Left renal cortex interstitium (tissue), 4 donors: ENCODE data around the gene SYCE3. TPM values are rescaled to one million over a fixed set of nuclear protein-coding genes. Genes with fewer than 3 reads are reported as not detected.
"Not testable (repeated sequence)": the region's sequence is repeated elsewhere in the genome, so short reads cannot be mapped to it uniquely, and the experiment has no call there.

Source experiments
- DNase-seq, 4 donors: peaks; one replicate each; pipeline ENCODE4 v3.0.0-alpha.2; 2013; ENCODE audit warnings: low read depth in 4 of 4, low spot score in 2 of 4, missing footprints in 1 of 4
- polyA plus RNA-seq, 4 donors: library from polyadenylated mRNA; unstranded; fragments of 120-200 nt; gene quantifications; one replicate each; pipeline ENCODE4 v1.2.1, GENCODE V29; 2013; ENCODE audit not compliant: insufficient read length in 4 of 4

The SYCE3 gene
- polyA plus RNA-seq, 4 donors: 0.43 TPM; not detected in 3

GRCh38 chr22:50551160-50551752 is 11.5 kb downstream of the SYCE3 start:
- DNase-seq: no peak

GRCh38 chr22:50550395-50550794 is 12.3 kb downstream of the SYCE3 start:
- no peak for DNase-seq

GRCh38 chr22:50548921-50549790 is 13.6 kb downstream of the SYCE3 start:
- no peak for DNase-seq

GRCh38 chr22:50548040-50548920 is 14.4 kb downstream of the SYCE3 start:
- DNase-seq: no peak

- DNase-seq: no peak
These were observed 15.3 kb downstream of the SYCE3 start for GRCh38 chr22:50547263-50547985.

DNA sequence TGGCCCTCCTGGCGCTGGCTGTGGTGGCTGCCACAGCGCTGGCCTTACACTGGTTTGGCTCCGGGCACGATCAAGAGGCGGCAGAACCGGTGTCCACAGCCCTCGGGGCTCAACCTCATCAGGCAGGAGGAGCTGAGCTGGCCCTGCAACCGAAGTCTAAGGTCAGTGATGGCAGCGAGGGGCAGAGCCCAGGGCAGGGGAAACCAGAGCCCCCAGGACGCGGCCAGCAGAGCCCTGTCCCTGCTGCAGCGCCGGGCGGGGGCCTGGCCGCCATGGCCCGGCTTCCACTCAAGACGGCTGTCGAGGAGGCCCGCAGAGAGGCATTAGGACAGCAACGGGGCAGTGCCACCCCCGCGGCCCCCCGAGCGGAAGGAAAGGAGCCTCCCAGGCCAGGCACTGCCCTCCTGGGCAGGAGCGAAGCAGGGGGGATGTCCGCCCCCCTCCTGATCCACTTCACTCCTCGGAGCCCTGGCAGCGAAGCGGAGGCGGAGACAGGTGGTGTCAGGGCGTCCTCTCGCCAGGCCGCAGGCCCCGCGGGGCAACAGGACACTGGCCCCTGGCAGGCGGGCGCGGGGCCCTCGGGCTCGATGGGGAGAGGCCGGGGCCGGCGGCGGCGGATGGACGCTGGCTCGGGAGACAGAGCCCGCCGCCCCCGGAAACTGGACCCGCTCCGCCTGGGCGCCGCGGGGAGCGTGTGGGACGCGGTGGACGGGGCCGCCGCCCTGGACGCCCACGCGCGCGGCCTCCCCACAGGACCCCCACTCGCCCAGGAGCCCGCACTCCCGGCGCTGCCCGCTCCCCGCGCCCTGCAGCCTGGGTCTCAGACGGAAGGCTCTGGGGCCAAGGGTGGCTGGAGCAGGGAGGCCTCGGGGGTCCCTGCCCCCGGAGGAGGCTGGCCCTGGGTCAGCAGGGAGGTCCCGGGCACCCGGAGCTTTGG is 16.1 kb downstream of the SYCE3 start:
- DNase-seq: no peak

DNA sequence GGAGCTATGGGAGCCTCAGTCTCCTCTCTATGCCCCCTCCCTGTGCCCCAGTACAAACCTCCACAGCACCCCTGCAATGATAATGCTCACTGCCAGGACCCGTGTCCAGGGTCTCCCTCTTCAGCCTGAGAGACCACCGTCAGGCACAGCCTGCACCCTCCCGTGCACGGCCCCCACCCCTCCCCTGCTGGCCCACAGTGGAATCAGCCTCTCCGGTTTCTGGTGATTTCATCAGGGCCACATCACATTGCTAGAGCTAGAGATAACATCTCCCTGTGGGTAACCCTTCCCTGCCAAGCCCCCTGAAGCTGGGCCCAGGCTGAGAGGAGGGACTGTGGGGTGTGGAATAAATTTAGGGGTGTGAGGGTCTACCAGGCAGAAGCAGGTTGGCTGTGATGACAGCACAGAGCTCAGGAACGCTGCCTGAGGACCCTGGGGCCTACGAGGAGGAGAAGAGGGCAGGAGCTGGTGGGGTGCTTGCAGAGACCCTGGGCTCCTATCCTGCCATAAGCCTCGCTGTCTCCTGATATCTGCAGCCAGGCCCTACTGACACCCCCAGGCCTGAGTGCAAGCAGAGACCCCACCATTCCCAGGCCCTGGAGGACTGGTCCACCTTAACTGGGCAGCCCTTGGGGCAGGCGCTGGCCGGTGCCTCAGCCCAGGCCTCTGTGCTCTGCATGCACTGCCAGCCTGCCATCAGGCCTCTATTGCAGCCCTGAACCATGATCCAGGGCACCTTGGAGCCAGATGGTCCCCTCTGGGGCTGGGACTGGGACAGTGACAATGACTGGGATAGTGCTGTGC is 17.0 kb downstream of the SYCE3 start, which contains the start of gene KLHDC7B:
KLHDC7B (plus strand) TSS at position 378 of the 804 bp plus-strand sequence; CDS start at position 723, 345 bp downstream.
- DNase-seq: no peak

DNA sequence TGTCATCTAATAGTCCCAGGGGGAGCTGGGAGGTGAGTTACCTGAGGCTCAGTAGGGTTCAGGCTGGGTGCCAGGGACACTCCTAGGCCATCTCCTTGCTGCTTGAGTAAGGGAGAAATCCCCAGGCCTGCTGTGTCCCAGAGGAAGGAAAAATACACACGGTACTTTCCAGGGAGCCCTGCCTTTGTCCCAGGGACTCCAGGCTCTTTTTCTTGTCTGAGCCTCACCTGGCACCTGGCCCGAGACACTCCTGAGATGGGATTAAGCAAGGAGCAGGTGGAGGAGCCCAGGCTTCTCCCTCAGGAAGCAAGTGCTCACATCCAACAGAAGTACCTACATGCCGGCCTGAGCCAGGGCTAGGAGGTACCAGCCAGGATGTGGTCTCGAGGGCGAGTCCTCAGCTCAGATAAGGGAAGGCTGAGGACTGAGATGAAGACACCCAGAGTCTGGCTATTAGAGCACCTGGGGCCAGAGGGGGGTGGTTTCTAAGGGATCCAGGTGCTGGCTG is 17.9 kb downstream of the SYCE3 start:
- no peak for DNase-seq

DNA sequence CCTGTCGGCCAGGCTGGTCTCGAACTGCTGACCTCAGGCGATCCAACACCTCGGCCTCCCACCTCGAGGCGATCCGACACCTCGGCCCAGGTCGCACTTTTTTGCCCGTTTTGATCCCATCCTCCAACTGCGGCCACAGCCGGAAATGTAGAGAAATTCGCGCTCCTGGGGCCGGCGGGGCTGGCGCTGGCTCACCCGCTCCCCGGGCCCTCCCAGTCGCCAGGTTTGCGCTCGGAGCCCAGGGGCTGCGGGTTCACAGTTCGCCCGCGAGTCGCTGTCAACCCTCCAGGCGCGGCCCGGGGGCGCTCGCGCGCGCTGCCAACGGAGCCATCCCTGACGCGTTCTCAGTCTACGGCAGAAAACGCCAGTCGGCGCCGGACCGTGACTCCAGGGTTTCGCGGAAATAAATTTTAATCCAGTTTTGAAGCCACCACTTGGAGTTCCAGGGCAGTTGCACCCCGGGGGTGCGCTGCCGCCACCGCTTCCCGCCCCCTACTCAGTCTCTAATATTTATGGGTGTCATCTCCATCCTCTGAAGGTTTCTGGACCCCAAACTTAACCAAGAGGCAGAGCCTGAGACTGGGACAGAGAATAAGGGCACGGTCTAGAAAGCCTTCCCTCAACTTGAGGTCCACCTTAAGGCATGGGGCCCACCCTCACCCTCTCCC is 18.5 kb downstream of the SYCE3 start:
- DNase-seq: no peak

DNA sequence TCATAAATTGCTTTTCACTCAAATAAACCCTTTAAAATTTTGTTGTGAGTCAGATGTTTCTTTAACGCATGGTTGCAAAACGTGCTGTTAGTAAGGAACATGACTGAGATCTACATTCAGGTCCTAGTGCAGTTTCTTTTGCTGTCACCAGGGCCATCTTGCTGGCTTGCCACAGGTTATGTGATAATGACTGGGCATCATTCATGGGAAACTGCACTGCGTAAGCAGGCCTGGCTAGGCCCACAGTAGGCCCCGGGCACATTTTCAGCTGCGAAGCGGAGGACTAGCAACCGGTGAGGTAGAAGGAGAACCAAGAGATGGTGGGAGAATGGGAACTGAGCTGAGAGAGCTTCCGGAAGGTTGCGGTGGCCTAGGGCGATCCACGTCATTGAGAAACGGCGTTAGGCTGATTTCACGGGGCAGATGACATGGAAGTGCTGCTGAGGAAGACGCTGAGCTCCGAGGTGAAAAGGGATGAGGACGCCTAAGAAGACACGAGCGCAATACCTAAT is 20.2 kb downstream of the SYCE3 start:
- DNase-seq: no peak

DNA sequence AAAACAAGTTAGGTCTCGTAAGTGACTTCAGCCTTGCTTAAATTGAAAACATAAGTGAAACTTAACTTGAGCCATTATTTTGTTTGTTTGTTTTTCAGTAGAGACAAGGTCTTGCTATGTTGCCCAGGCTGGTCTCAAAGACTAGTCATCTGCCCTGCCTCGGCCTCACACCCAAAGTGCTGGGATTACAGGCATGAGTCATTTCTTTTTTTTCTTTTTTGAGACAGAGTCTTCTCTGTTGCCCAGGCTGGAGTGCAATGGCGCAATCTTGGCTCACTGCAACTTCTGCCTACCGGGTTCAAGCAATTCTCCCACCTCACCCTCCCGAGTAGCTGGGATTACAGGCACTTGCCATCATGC is 21.1 kb downstream of the SYCE3 start:
- DNase-seq: not testable (repeated sequence)

- DNase-seq: no peak
These were observed 22.3 kb downstream of the SYCE3 start for GRCh38 chr22:50540381-50540780.

GRCh38 chr22:50537765-50538164 is 25.0 kb downstream of the SYCE3 start:
- DNase-seq: no peak

GRCh38 chr22:50536226-50536625 is 26.5 kb downstream of the SYCE3 start:
- DNase-seq: no peak

GRCh38 chr22:50535113-50535512 is 27.6 kb downstream of the SYCE3 start:
- no peak for DNase-seq

DNA sequence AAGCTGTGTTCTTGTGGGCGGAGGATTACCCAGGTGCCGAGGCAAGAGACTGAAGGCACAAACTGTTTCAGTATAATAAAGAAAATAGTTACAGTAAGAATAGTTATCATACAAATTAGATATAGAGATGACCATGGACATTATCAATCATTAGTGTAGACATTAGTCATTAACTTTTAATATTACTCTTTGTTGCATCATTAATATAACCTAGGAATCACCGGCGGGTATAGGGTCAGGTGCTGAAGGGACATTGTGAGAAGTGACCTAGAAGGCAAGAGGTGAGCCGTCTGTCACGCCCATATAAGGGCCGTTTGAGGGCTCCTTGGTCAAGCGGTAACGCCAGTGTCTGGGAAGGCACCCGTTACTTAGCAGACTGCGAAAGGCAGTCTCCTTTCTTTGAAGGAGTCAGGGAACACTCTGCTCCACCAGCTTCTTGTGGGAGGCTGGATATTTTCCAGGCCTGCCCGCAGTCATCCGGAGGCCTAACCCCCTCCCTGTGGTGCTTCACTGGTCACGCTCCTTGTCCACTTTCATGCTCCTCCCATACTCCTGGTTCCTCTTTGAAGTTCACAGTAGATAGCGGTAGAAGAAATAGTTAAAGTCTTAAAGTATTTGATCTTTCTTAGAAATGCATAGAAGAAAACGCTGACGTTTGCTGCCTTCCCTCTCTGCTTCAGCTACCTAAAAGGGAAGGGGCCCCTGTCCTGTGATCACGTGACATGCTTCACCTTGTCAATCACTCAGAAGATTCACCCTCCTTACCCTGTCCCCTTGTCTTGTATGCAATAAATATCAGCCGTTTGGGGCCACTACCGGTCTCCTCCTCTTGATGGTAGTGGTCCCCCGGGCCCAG is 28.6 kb downstream of the SYCE3 start:
- not testable (repeated sequence) for DNase-seq
